Measurements from ENCODE around the gene BCAS1.

DNA sequence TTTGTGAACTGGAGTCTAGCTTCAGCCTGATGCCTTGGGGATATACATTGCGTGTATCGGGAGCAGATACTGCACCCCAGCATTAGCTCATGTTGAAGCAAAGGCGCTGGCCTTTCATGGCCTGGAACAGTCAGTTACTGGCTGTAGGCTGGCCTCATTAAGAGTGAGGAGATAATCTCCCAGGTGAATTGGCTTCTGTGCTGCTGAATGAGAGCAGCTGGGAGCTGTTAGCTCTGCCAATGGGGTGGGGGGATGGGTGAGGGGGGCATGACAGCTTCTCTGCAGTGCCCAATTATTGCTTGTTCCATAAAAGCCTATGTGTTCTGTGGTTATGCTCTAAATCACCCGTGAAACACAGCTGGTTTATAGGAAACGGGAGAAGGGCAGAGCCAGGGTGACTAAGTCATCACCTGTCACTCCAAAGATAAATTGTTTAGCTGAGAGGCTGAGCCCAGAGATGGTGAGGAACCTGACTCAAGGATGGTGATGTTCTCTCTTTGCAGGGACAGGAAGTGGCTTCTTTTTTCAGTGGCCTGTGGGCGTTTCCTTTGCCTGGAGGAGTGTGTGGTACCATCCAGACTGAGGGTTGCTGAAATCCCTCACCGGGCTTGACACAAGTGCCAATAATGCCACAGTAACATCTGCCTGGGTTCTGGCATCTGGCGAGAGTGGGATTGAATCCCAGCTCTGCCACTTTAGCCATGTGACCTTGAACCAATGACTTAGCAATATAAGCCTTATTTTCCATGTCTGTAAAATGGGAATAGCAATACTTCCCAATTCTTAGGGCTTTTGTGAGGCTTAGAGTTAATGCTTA, 170.8 kb downstream of the BCAS1 start:
- TF ChIP-seq POLR2A (IDR thresholded peaks at IDR 0.05; ENCODE audit: low read depth, low read length) (no peak), CTCF (IDR thresholded peaks at IDR 0.05; ENCODE audit: extremely low read depth in 1 of 2, insufficient read depth in 1 of 2, low read depth in 1 of 2, low read length in 2 of 2) (no peak)
